Adrenal gland (tissue), 12 donors: ENCODE results near the gene SNAP47. TPM values are rescaled to one million over a fixed set of nuclear protein-coding genes. Genes with fewer than 3 reads are reported as not detected.

Source experiments
- DNase-seq, 7 donors: peaks; one replicate each; pipeline ENCODE4 v3.0.0-alpha.2; 2019 to 2020
- H3K27ac ChIP-seq, 5 donors: fragments of 200-600 bp; sonication (generic) in 4 of 5; 1 replicate in 3 of 5; 2 replicates in 2 of 5; pipeline versions ENCODE4 v1.5.1 to v1.8.0; 2016 to 2020; ENCODE audit warnings: mild to moderate bottlenecking in 1 of 5
- H3K27me3 ChIP-seq: fragments of 200-600 bp; 2 replicates; pipeline ENCODE4 v1.8.0; 2021
- H3K36me3 ChIP-seq, 2 donors: fragments of 200-600 bp; replicated peaks in 1 of 2; 1 replicate in 1 of 2; 2 replicates in 1 of 2; pipeline versions ENCODE4 v1.5.1 to v1.8.0; 2018 to 2022
- H3K4me1 ChIP-seq, 2 donors: fragments of 200-600 bp; replicated peaks in 1 of 2; 1 replicate in 1 of 2; 2 replicates in 1 of 2; pipeline versions ENCODE4 v1.5.1 to v1.8.0; 2018 to 2021
- H3K4me3 ChIP-seq, 4 donors: fragments of 200-600 bp; sonication (generic) in 3 of 4; one replicate each; pipeline ENCODE4 v1.5.1; 2016 to 2018
- H3K9me3 ChIP-seq, 3 donors: fragments of 200-600 bp; sonication (generic) in 1 of 3; replicated peaks in 1 of 3; 1 replicate in 2 of 3; 2 replicates in 1 of 3; pipeline versions ENCODE4 v1.5.1 to v1.8.0; 2016 to 2021
- CTCF ChIP-seq, 6 experiments: fragments of 450-650 bp in 4 of 6; fragments of 200-600 bp in 2 of 6; sonication (generic) in 1 of 6; IDR thresholded peaks; 1 replicate in 5 of 6; 2 replicates in 1 of 6; pipeline versions ENCODE4 v1.5.1 to v1.8.0; 2016 to 2021; ENCODE audit warnings: antibody characterized with exemption in 6 of 6, mild to moderate bottlenecking in 2 of 6, moderate library complexity in 1 of 6
- POLR2A ChIP-seq, 2 donors: fragments of 450-650 bp; IDR thresholded peaks; one replicate each; pipeline ENCODE4 v1.6.1; 2017; ENCODE audit warnings: antibody characterized with exemption in 2 of 2, mild to moderate bottlenecking in 2 of 2, moderate library complexity in 1 of 2
- WGBS, 4 donors: extraction: QIAGEN DNeasy Blood & Tissue Kit in 2 of 4; methylation state at CpG; one replicate each; pipeline versions ENCODE4 v1.1.5 to v1.1.7; 2013 to 2017; 5-methylcytosine and 5-hydroxymethylcytosine counted together
- intact Hi-C, 2 donors: fragments of 100-400 bp; cut with DNase I; formaldehyde crosslinking; loops; one replicate each; pipeline versions ENCODE4 v1.14.1 to v1.15.0; 2022 to 2023
- polyA plus RNA-seq, 3 donors: library from polyadenylated mRNA; stranded (reverse); fragments of 200-250 nt in 2 of 3; fragments of 350-450 nt in 1 of 3; fragmentation: Illumina TruSeq in 1 of 3; extraction: RNeasy Lipid Tissue Mini Kit (QIAGEN cat#74804) in 1 of 3; gene quantifications; one replicate each; pipeline ENCODE4 v1.2.3, GENCODE V29; 2013 to 2014
- total RNA-seq, 9 donors: library from RNA; depleted of rRNA in 4 of 9; stranded (reverse); fragments of >200 nt in 4 of 9; fragments of 120-200 nt in 1 of 9; fragmentation: NEBNext Ultra II Directional in 1 of 9; extraction: Animal tissue kit (Norgen Biotek cat#: 25700) in 1 of 9; gene quantifications; one replicate each; pipeline versions ENCODE4 v1.1.0 to v1.2.4, GENCODE V29; 2013 to 2023
- donor health status: healthy with polysubstance abuse.
- donor health status: Bipolar disorder and iron deficiency.
- donor health status: DM: yes; HTN: yes; CAD: no.
- donor health status: DM: no; HTN: no; CAD: no.
- donor health status: DM: no; HTN: no; CAD: no.
- donor health status: DM: yes; HTN: yes; CAD: no.

The SNAP47 gene
- total and polyA plus RNA-seq, 12 donors = 24.5 to 216 (median 103) TPM

GRCh38 chr1:227729881-227730629 lies 5.2 kb upstream of the SNAP47 start:
- TF ChIP-seq POLR2A (IDR thresholded peaks at IDR 0.05) (no peak), CTCF (IDR thresholded peaks at IDR 0.05) (peak; percentile 53 to 72 (median 69))
- intact Hi-C loops = loop anchor here in 1 of 2 donors (10.0 kb wide), 1 partner anchor 355 kb away; the partner anchor contains the start of gene ARF1
- Histone ChIP-seq H3K4me3 (no peak overlapping the region), H3K36me3 (peaks cover 0 to 22% of the 10 kb centered on the region in 2 donors), H3K27me3 (no peaks in the 10 kb centered on the region), H3K4me1 (peaks cover 26 to 51% of the 10 kb centered on the region in 2 donors), H3K9me3 (no peaks in the 10 kb centered on the region), H3K27ac (peak overlapping the region in 4 of 5 donors; percentile 40 to 78 (median 72))
- 48 to 53% (median 49%) methylated on average over 13 of the region's 13 CpGs for WGBS, 4 donors
- DNase-seq = peak; percentile 49 to 88 (median 76)

- Histone ChIP-seq H3K4me3 (no peak overlapping the region), H3K27me3 (no peaks in the 10 kb centered on the region), H3K4me1 (peaks cover 27 to 51% of the 10 kb centered on the region in 2 donors), H3K27ac (peak overlapping the region in 3 of 5 donors; percentile 71 to 78 (median 73)), H3K9me3 (no peaks in the 10 kb centered on the region), H3K36me3 (peaks cover 0 to 22% of the 10 kb centered on the region in 2 donors)
- intact Hi-C loops = loop anchor here in 1 of 2 donors (10.0 kb wide), 1 partner anchor 354 kb away; the partner anchor contains the start of gene ARF1
- DNase-seq = peak in 4 of 7 donors; percentile 23 to 66 (median 48)
- WGBS, 4 donors = 71 to 83% (median 75%) methylated on average over 5 to 16 of the region's 16 CpGs
- no peak for TF ChIP-seq CTCF (IDR thresholded peaks at IDR 0.05)
- no peak for TF ChIP-seq POLR2A (IDR thresholded peaks at IDR 0.05)
These were observed 4.5 kb upstream of the SNAP47 start for GRCh38 chr1:227730630-227731151.

GRCh38 chr1:227731241-227731677 lies 4.0 kb upstream of the SNAP47 start:
- DNase-seq = peak; percentile 69 to 89 (median 86)
- Histone ChIP-seq H3K27me3 (no peaks in the 10 kb centered on the region), H3K36me3 (peaks cover 0 to 22% of the 10 kb centered on the region in 2 donors), H3K4me1 (peaks cover 32 to 54% of the 10 kb centered on the region in 2 donors), H3K4me3 (no peak overlapping the region), H3K9me3 (no peaks in the 10 kb centered on the region), H3K27ac (peak overlapping the region in 3 of 5 donors; percentile 71 to 78 (median 73))
- WGBS, 4 donors = 59 to 70% (median 65%) methylated on average over 6 to 11 of the region's 11 CpGs
- intact Hi-C loops = loop anchor here in 1 of 2 donors (10.0 kb wide), 1 partner anchor 354 kb away; the partner anchor contains the start of gene ARF1
- no peak for TF ChIP-seq POLR2A (IDR thresholded peaks at IDR 0.05)
- no peak for TF ChIP-seq CTCF (IDR thresholded peaks at IDR 0.05)
